ENCODE results near the gene TLX2. TPM values are rescaled to one million over a fixed set of nuclear protein-coding genes. Genes with fewer than 3 reads are reported as not detected.
A peak's percentile ranks its signal among the peaks of the same experiment; 100 is the strongest.

TLX2 gene
- total and polyA plus RNA-seq, 2 of the 13 experiments (the other 11 are each of a cell fraction or from before 2014, with no cell fraction given), result 0.05 to 0.20 TPM

- TF ChIP-seq HNRNPLL (IDR thresholded peaks at IDR 0.05; ENCODE audit: low read depth, low read length, poor library complexity, severe bottlenecking), result peak; percentile 81
- TF ChIP-seq PAWR (CRISPR knock-in tag; IDR thresholded peaks at IDR 0.05; ENCODE audit: borderline replicate concordance), result no peak
- 0 out of 2 replicates have a peak, but pooled peaks have one; percentile 23 for TF ChIP-seq IRF9 (CRISPR knock-in tag; IDR thresholded peaks at IDR 0.05; ENCODE audit: borderline replicate concordance)
- no peak for TF ChIP-seq PAX8 (CRISPR knock-in tag; IDR thresholded peaks at IDR 0.05; ENCODE audit: borderline replicate concordance)
- peak; percentile 17; the same call in 1 of the 2 replicates for TF ChIP-seq ZNF577 (CRISPR knock-in tag; IDR thresholded peaks at IDR 0.05; ENCODE audit: borderline replicate concordance, low read depth)
- peak; percentile 82 for TF ChIP-seq NR0B2 (CRISPR knock-in tag; IDR thresholded peaks at IDR 0.05)
- TF ChIP-seq MAZ (IDR thresholded peaks at IDR 0.05; ENCODE audit: borderline replicate concordance, low read depth, low read length), result no peak
- no peak for TF ChIP-seq MAZ (CRISPR knock-in tag; IDR thresholded peaks at IDR 0.05; ENCODE audit: low read depth)
- no peak for TF ChIP-seq FOXP1 (IDR thresholded peaks at IDR 0.05)
- no peak for TF ChIP-seq FOXP1 (CRISPR knock-in tag; IDR thresholded peaks at IDR 0.05)
- TF ChIP-seq ZNF782 (CRISPR knock-in tag; IDR thresholded peaks at IDR 0.05; ENCODE audit: borderline replicate concordance), result no peak; the same call in 1 of the 2 replicates
- no peak for TF ChIP-seq RORA (CRISPR knock-in tag; IDR thresholded peaks at IDR 0.05)
- TF ChIP-seq ZNF609 (CRISPR knock-in tag; IDR thresholded peaks at IDR 0.05; ENCODE audit: borderline replicate concordance), result no peak; the same call in 1 of the 2 replicates
- peak; percentile 92 for TF ChIP-seq ZNF484 (CRISPR knock-in tag; IDR thresholded peaks at IDR 0.05; ENCODE audit: borderline replicate concordance, low read depth)
- no peak for TF ChIP-seq MNT (IDR thresholded peaks at IDR 0.05)
- no peak for TF ChIP-seq MATR3 (CRISPR knock-in tag; IDR thresholded peaks at IDR 0.05)
- no peak; the same call in 1 of the 2 replicates for TF ChIP-seq TOE1 (CRISPR knock-in tag; IDR thresholded peaks at IDR 0.05)
- no peak for TF ChIP-seq NFE2 (CRISPR knock-in tag; IDR thresholded peaks at IDR 0.05)
- TF ChIP-seq ZNF713 (CRISPR knock-in tag; IDR thresholded peaks at IDR 0.05), result no peak; the same call in 1 of the 2 replicates
- TF ChIP-seq GPBP1L1 (CRISPR knock-in tag; IDR thresholded peaks at IDR 0.05), result no peak
Measured at GRCh38 chr2:74481961-74482800, 32.1 kb upstream of the TLX2 start (continued).

Measured in HepG2 (cell line).